Measurements from ENCODE around the gene SLC3A2.

SLC3A2 gene

GRCh38 chr11:62851807-62852522 is 28.7 kb upstream of the SLC3A2 start:
- TF ChIP-seq, protein P1, sequence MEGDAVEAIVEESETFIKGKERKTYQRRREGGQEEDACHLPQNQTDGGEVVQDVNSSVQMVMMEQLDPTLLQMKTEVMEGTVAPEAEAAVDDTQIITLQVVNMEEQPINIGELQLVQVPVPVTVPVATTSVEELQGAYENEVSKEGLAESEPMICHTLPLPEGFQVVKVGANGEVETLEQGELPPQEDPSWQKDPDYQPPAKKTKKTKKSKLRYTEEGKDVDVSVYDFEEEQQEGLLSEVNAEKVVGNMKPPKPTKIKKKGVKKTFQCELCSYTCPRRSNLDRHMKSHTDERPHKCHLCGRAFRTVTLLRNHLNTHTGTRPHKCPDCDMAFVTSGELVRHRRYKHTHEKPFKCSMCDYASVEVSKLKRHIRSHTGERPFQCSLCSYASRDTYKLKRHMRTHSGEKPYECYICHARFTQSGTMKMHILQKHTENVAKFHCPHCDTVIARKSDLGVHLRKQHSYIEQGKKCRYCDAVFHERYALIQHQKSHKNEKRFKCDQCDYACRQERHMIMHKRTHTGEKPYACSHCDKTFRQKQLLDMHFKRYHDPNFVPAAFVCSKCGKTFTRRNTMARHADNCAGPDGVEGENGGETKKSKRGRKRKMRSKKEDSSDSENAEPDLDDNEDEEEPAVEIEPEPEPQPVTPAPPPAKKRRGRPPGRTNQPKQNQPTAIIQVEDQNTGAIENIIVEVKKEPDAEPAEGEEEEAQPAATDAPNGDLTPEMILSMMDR (IDR thresholded peaks at IDR 0.05) = no peak

DNA sequence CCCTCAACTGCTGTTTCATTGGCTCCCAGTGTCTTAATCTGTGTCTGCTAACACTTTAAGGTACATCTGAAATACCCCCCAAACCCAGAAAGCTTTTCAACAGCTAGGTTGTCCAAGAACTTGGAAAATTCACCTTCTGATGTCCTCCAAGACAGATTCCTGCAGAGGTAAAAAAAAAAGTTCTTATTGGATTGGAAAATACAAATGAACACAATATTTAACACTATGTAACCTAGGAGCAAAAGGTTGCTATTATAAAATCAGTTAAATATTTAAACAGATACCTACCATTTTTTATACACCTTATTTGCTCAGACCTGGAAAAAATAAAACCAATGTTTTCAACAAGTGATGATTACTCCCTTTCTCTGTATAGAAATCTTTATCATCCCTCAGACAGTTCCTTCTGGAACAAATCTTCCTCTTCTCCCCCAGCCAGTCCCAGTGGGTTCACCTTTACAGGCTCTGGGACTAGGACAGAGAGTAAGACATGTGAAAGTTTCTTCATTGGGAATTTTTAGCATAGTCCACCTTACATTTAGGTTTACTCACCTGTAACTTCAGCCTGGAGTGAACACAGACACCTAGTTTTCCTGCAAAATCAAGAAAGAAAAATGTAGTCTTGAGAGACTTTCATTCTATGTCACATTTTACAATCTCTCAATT is 28.0 kb upstream of the SLC3A2 start:
- TF ChIP-seq, protein P1 (IDR thresholded peaks at IDR 0.05) = no peak

DNA sequence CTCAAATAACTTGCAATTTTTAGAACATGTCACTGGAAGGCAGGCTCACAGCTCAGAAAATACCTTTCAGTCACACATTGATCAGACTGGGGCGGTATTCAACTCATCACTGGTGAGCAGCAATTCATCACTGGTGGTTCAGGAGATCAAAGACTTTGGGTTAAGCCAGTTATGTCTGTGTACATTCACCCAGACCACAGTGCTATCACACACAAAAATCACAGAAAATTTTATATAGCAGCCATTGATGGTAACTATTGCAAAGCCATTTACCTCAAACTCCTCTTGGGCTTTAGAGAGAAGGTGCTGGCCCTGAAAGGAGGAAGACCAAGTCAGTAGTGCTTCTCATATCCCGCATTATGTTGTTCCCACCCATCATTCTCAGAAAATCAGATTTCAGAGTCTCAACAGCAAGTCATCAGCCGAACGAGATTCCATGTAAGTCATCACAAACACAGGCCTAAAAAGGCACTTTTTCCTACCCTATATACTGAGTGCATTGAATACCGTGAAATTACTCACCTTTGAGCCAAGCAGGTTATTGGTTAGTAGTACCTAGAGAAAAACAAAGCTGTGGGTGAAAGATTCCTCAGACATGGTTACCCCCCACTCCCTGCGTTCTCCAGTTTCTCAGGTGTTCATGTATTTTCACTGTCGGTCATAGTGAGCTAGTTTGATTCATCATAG is 27.3 kb upstream of the SLC3A2 start:
- TF ChIP-seq, protein P1 (IDR thresholded peaks at IDR 0.05) = no peak

DNA sequence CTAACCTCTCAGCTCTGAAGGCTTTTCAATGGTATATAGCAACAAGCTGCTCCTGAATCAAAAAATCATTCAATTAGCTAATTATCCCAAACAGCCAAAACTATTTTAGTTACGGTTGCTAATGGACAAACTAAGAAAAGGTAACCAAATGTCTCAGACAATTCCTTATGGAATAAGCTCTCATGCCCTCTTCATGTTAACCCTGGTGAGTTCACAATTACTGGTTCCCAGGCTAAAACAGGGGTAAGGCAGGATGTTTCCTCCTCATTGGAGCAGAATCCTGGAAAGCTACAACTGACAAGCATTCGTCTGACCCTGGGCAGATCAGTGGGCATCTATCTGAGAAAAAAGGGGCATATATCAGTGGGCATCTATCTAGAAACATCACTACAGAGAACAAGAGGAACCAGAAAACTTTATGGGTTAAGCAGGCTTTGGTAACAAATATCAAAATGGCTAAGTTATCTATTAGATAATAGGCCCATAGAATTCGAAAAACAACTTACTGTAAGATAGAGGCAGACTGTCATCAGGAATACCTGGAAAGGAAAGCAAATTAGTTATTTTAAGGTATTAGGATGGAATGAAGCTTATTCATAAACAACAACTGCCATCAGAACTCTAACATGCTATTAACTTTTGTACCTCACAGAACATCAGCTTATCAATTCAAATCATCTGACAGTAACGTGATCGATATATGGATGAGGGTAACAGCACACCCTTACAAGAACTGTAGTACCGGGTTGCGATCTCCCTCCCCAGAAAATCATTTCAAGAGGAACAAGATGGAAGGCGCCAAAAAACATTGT is 26.5 kb upstream of the SLC3A2 start:
- TF ChIP-seq, protein P1 (IDR thresholded peaks at IDR 0.05) = no peak

DNA sequence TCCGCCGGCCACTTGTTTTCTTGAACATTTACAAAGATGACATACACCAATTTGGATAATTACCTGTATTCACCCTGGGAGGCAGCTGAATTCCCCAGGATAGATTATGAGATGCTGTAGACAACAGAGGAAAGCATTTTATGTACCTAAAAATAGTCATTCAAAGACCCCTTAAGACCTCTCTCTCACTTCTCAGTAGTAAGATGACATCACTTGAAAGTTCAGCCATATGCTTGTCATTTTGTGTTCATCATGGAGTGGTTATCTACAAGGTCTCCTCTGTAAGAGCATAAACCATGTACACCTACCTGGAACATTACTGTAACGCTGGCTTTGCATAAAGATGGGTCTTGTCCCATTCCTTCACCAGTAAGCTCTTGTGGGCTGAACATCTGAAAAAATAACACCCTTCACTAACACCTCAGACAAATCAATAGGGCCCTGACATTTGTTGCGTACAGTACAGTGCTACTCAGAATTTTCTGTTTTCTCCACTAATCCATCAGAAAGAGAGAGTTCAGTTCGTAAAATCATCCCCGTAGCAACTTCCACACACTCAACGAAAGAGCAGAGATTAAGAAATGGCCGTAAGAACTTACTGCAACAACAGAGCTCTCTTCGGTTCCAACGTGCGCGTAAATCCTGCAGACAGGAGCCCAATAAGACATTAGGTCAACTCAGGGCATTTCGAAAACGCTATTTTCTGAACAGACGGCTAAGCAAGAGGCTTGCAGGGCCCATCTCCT is 25.7 kb upstream of the SLC3A2 start:
- TF ChIP-seq, protein P1 (IDR thresholded peaks at IDR 0.05) = no peak

GRCh38 chr11:62855571-62856332 is 24.9 kb upstream of the SLC3A2 start:
- TF ChIP-seq, protein P1 (IDR thresholded peaks at IDR 0.05) = no peak

Measured in LNCAP (cell line).